ENCODE data around the gene FAM50A. TPM values are rescaled to one million over a fixed set of nuclear protein-coding genes. Genes with fewer than 3 reads are reported as not detected.

Gene FAM50A
- total RNA-seq, 1 donor from 2014 or later: 52.4 TPM

DNA sequence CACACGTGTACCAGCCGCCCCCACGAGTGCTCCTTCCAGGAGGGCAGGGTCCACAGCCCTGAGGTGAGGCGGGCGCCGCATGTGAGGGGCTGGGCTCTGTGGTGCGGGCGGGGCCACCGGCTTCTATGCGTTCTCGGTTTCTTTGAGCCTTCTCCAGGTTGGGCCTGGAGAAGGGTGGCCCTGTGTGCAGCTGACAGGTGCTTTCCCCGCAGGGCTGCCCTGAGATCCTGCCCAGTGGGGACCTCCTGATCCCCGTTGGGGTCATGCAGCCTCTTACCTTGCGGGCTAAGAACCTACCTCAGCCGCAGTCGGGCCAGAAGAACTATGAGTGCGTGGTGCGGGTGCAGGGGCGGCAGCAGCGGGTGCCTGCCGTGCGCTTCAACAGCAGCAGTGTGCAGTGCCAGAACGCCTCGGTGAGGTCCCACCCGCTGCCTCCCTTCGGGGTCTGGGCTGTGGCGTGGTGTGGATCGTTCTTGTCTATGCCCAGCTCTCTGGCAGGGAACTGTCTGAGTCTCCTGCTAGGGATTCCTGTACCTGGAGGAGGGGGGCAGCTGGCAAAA lies 20.9 kb downstream of the FAM50A start:
- Histone ChIP-seq H3K4me3 (no peak overlapping the region), H3K36me3 (peaks cover 51 to 53% of the 10 kb centered on the region in 2 donors), H3K4me1 (no peaks in the 10 kb centered on the region), H3K9me3 (no peaks in the 10 kb centered on the region), H3K27me3 (no peaks in the 10 kb centered on the region), H3K27ac (no peak overlapping the region)
- no peak for DNase-seq (ENCODE audit: low spot score in 2 of 2)
- intact Hi-C loops (cut with DNase I): no loop called here
- no peak for TF ChIP-seq CTCF (IDR thresholded peaks at IDR 0.05)

DNA sequence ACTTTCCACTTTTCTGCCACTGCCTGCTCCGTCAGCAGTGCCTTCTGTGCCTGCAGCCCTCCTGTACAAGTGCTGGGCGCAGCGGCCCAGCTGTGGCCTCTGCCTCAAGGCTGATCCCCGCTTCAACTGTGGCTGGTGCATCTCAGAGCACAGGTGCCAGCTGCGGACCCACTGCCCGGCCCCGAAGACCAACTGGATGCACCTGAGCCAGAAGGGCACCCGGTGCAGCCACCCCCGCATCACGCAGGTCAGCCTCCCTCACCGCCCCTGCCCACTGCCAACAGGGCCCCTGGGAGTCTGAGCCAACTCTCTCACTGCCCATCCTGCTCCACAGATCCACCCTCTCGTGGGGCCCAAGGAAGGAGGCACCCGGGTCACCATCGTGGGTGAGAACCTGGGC lies 21.7 kb downstream of the FAM50A start:
- no peak for TF ChIP-seq CTCF (IDR thresholded peaks at IDR 0.05)
- no peak overlapping the region for H3K27ac ChIP-seq
- intact Hi-C loops (cut with DNase I): no loop called here
- no peaks in the 10 kb centered on the region for H3K4me1 ChIP-seq
- H3K9me3 ChIP-seq: no peaks in the 10 kb centered on the region
- H3K4me3 ChIP-seq: no peak overlapping the region
- H3K27me3 ChIP-seq: no peaks in the 10 kb centered on the region
- no peak for DNase-seq (ENCODE audit: low spot score in 2 of 2)
- H3K36me3 ChIP-seq: peaks cover 58 to 60% of the 10 kb centered on the region in 2 donors

DNA sequence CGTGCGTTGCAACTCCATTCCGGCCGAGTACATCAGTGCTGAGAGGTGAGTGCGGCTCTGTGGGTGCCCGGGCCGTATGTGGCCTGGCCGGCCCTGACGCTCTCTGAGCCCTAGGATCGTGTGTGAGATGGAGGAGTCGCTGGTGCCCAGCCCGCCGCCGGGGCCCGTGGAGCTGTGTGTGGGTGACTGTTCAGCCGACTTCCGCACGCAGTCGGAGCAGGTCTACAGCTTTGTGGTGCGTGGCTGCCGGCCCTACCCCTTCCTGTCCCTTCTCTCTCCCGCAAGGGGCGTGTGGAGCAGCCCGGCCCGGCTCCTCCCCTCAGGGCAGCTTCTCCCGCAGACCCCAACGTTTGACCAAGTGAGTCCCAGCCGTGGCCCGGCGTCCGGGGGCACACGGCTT lies 22.1 kb downstream of the FAM50A start:
- no peaks in the 10 kb centered on the region for H3K9me3 ChIP-seq
- no peak overlapping the region for H3K4me3 ChIP-seq
- intact Hi-C loops (cut with DNase I): no loop called here
- no peak for DNase-seq (ENCODE audit: low spot score in 2 of 2)
- H3K27me3 ChIP-seq: no peaks in the 10 kb centered on the region
- peaks cover 59 to 63% of the 10 kb centered on the region in 2 donors for H3K36me3 ChIP-seq
- no peaks in the 10 kb centered on the region for H3K4me1 ChIP-seq
- no peak overlapping the region for H3K27ac ChIP-seq
- TF ChIP-seq CTCF (IDR thresholded peaks at IDR 0.05): no peak

- DNase-seq (ENCODE audit: low spot score in 2 of 2): no peak
- Histone ChIP-seq H3K4me3 (no peak overlapping the region), H3K4me1 (no peaks in the 10 kb centered on the region), H3K27ac (no peak overlapping the region), H3K36me3 (peaks cover 59 to 67% of the 10 kb centered on the region in 2 donors), H3K9me3 (no peaks in the 10 kb centered on the region), H3K27me3 (no peaks in the 10 kb centered on the region)
- no peak for TF ChIP-seq CTCF (IDR thresholded peaks at IDR 0.05)
- intact Hi-C loops (cut with DNase I): no loop called here
Observed at GRCh38 chrX:154466907-154467306, 23.0 kb downstream of the FAM50A start.

- Histone ChIP-seq H3K27me3 (no peaks in the 10 kb centered on the region), H3K4me3 (no peak overlapping the region)
- no peak for TF ChIP-seq CTCF (IDR thresholded peaks at IDR 0.05)
Observed at GRCh38 chrX:154467556-154467955, 23.6 kb downstream of the FAM50A start.

GRCh38 chrX:154468217-154468616 lies 24.3 kb downstream of the FAM50A start:
- H3K4me3 ChIP-seq: no peak overlapping the region
- peaks cover 65 to 67% of the 10 kb centered on the region in 2 donors for H3K36me3 ChIP-seq
- no peak for TF ChIP-seq CTCF (IDR thresholded peaks at IDR 0.05)
- DNase-seq (ENCODE audit: low spot score in 2 of 2): no peak
- no peaks in the 10 kb centered on the region for H3K4me1 ChIP-seq
- H3K27me3 ChIP-seq: no peaks in the 10 kb centered on the region
- H3K27ac ChIP-seq: no peak overlapping the region
- H3K9me3 ChIP-seq: no peaks in the 10 kb centered on the region
- intact Hi-C loops (cut with DNase I): no loop called here

More at GRCh38 chrX:154467556-154467955, 23.6 kb downstream of the FAM50A start:
- H3K9me3 ChIP-seq: no peaks in the 10 kb centered on the region
- DNase-seq (ENCODE audit: low spot score in 2 of 2): no peak
- peaks cover 59 to 67% of the 10 kb centered on the region in 2 donors for H3K36me3 ChIP-seq
- no peaks in the 10 kb centered on the region for H3K4me1 ChIP-seq
- intact Hi-C loops (cut with DNase I): no loop called here
- no peak overlapping the region for H3K27ac ChIP-seq

Measured in ascending aorta (tissue), 2 donors.